IgD-negative memory B cell (primary cell): Measurements from ENCODE around the gene BOC. TPM values are rescaled to one million over a fixed set of nuclear protein-coding genes. Genes with fewer than 3 reads are reported as not detected.

Experiments used
- H3K27ac Mint-ChIP-seq, 3 donors: one replicate each; pipeline ENCODE4 v1.8.0; 2020 to 2022; ENCODE audit warnings: mild to moderate bottlenecking in 3 of 3, mixed read lengths in 3 of 3, moderate library complexity in 1 of 3
- H3K27me3 Mint-ChIP-seq: one replicate; pipeline ENCODE4 v1.8.0; 2021; ENCODE audit warnings: mixed read lengths
- H3K36me3 Mint-ChIP-seq: one replicate; pipeline ENCODE4 v1.8.0; 2020; ENCODE audit warnings: mild to moderate bottlenecking, mixed read lengths
- H3K4me1 Mint-ChIP-seq, 3 donors: one replicate each; pipeline ENCODE4 v1.8.0; 2020 to 2022; ENCODE audit warnings: mixed read lengths in 3 of 3, mild to moderate bottlenecking in 1 of 3
- H3K4me3 Mint-ChIP-seq, 4 donors: one replicate each; pipeline ENCODE4 v1.8.0; 2020 to 2022; ENCODE audit warnings: mild to moderate bottlenecking in 4 of 4, mixed read lengths in 4 of 4, moderate library complexity in 3 of 4
- H3K9me3 Mint-ChIP-seq, 3 donors: one replicate each; pipeline ENCODE4 v1.8.0; 2020 to 2021; ENCODE audit warnings: mixed read lengths in 3 of 3, mild to moderate bottlenecking in 1 of 3
- polyA plus RNA-seq: library from polyadenylated mRNA; unstranded; fragments of 300-500 nt; fragmentation: Illumina TruSeq; gene quantifications from one replicate; pipeline ENCODE4 v1.2.3, GENCODE V29; 2021

BOC gene
- polyA plus RNA-seq, 1 donor from 2014 or later, result 0.70 TPM

DNA sequence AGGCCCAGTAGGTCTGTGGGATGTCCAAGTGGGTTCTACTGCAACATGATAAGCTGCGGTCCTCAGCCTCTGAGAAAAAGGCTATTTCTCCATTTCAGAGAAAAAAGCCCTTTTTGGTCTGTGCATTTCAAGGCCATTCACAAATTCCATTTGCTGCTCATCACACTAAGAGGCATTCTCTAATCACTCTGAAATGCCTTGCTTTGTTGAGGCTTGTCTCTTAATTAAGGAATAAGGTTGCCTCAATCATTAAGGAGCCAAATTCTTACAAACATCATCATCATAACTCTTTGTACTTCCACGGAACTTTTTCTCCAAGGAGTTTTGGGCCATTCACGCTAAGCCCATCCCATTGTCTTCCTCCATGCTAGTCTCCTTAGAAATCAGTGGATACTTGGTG is 74.4 kb downstream of the BOC start:
- Mint-ChIP-seq H3K27me3 (no peaks in the 10 kb centered on the region), H3K4me3 (no peak overlapping the region), H3K9me3 (no peaks in the 10 kb centered on the region), H3K4me1 (peaks cover 0 to 2% (median 1%) of the 10 kb centered on the region in 3 donors), H3K27ac (no peak overlapping the region), H3K36me3 (peaks cover 2% of the 10 kb centered on the region)

DNA sequence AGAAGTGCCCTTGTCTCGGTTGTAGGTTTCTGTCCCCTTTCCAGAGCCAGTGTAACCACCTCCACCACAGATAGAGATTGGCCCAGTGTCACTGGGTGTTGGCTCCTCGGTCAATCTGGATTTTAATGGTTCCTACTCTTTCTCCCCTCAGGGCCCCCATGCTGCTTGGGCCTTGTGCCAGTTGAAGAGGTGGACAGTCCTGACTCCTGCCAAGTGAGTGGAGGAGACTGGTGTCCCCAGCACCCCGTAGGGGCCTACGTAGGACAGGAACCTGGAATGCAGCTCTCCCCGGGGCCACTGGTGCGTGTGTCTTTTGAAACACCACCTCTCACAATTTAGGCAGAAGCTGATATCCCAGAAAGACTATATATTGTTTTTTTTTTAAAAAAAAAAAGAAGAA is 75.2 kb downstream of the BOC start:
- H3K9me3 Mint-ChIP-seq, result no peaks in the 10 kb centered on the region
- H3K36me3 Mint-ChIP-seq, result peaks cover 2% of the 10 kb centered on the region
- no peaks in the 10 kb centered on the region for H3K27me3 Mint-ChIP-seq
- no peak overlapping the region for H3K4me3 Mint-ChIP-seq
- peaks cover 0 to 1% (median 0%) of the 10 kb centered on the region in 3 donors for H3K4me1 Mint-ChIP-seq
- H3K27ac Mint-ChIP-seq, result no peak overlapping the region

DNA sequence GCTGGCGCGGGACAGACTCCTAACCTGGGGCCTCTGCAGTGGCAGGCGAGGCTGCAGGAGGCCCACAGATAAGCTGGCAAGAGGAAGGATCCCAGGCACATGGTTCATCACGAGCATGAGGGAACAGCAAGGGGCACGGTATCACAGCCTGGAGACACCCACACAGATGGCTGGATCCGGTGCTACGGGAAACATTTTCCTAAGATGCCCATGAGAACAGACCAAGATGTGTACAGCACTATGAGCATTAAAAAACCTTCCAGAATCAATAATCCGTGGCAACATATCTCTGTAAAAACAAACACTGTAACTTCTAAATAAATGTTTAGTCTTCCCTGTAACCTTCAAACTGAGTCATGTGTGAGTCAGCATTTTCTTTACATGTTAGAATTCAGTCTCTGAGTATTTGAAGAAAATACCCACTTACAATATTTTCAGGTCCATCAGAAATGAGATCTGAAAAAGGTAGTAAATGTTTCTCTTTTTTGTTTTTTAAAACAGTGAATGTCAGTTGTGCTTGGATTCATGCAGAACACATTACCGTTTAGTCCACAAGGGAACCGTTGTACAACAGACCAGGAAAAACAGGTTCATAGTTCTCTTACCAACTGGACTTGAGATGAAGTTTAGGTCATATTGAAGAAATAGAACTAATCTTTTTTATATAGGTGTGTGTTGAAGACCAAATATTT is 75.9 kb downstream of the BOC start:
- Mint-ChIP-seq H3K27me3 (no peaks in the 10 kb centered on the region), H3K27ac (no peak overlapping the region), H3K4me1 (peaks cover 0 to 1% (median 0%) of the 10 kb centered on the region in 3 donors), H3K4me3 (no peak overlapping the region), H3K9me3 (no peaks in the 10 kb centered on the region), H3K36me3 (peaks cover 2% of the 10 kb centered on the region)

DNA sequence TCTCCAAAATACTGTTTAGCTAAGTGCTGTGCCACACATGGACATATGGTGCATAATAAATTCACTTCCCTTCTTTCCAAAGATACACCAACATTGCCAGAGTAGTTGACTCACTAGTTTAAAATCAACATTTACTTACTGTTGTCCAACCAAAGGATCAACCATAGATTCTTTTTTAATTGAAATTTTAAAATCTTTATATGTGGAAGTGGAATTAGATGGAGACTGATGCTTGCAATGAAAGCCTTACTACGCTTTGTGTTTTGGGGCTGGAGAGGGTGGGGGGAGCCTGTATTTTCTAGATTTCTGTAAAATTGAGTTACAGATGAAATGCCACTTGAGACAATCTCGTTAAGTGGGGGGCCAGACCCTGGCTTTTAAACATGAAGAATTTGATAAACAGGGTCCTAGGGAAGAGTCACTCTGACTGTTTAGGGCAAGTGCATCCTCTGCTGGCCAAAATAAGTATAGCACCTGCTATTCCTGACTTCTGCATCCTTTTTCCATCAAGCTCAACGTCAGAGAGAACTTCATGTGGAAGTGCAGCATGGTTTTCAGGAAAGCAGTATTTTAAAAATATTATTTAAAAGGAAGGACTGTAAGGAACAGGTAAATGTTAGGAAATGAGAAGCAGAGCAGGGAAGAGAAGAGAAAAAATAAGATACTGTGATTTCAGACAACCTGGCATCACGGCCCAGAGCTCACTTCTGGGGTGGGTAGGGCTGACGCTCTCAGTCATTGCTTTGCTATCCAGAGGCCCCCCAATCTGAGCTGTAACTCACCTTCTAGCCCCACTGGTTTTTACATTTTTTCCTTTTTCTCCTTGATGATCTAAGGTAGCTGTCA is 76.7 kb downstream of the BOC start:
- peaks cover 2% of the 10 kb centered on the region for H3K36me3 Mint-ChIP-seq
- H3K27ac Mint-ChIP-seq, result no peak overlapping the region
- H3K4me3 Mint-ChIP-seq, result no peak overlapping the region
- no peaks in the 10 kb centered on the region for H3K27me3 Mint-ChIP-seq
- H3K9me3 Mint-ChIP-seq, result no peaks in the 10 kb centered on the region
- H3K4me1 Mint-ChIP-seq, result no peaks in the 10 kb centered on the region

DNA sequence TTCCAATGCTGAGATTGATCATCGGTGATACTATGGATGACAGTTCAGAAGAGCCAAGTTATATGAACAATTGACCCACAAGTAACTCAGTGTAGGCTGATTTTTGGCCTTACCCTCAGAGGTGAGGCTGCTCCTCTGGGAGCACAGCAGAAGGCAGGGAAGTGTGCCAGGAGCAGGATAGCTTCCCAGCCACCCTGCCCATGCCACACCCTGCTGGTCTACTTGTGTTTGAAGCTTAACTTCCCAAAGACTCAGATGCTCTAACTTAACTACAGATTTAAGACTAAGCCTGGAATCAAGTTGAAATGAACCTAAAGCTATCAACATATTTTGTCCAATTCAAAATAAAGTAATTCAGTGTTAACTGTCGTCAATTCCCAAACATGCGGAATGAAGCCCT is 77.5 kb downstream of the BOC start:
- H3K4me1 Mint-ChIP-seq, result no peaks in the 10 kb centered on the region
- no peak overlapping the region for H3K4me3 Mint-ChIP-seq
- H3K9me3 Mint-ChIP-seq, result no peaks in the 10 kb centered on the region
- H3K36me3 Mint-ChIP-seq, result peaks cover 2% of the 10 kb centered on the region
- H3K27ac Mint-ChIP-seq, result no peak overlapping the region
- no peaks in the 10 kb centered on the region for H3K27me3 Mint-ChIP-seq

DNA sequence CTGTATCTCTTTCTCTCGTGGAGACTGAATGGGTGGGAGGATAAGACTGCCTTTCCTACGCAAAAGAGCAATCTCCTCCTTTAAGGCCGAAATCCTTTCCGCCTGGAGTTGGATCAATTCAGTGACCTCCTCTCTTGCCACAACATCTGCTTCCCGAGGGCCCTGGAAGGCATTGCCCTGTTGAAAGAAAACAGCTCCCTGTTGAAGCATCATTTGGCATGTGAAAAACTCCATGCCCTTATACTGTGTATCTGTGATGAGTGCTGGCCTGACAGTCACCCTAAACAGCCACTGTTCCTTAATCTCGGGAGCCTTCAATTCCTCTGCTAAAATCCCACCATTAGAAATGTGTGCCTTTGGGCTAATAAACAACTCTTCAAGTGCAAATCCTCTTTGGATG is 80.2 kb downstream of the BOC start:
- Mint-ChIP-seq H3K4me1 (no peaks in the 10 kb centered on the region), H3K36me3 (peaks cover 2% of the 10 kb centered on the region), H3K27me3 (no peaks in the 10 kb centered on the region), H3K27ac (no peak overlapping the region), H3K4me3 (no peak overlapping the region), H3K9me3 (no peaks in the 10 kb centered on the region)

DNA sequence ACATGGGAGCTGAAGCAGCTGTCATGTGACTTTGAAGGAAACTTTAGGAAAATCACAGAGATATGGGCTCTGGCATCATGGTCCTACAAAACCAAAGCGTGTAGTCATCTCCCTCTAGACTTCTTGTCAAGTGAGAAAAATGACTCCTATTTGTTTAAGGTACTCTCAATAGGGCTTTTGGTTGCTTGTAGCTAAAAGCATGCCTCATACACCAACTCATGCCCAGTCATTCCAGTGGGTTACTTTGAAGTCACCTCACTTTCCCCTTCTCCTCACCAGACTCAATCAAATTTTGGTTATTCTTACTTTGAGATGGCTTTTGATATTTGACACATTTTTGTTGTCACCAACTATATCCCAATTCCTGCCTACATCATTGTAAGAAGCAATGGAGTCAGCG is 81.6 kb downstream of the BOC start:
- Mint-ChIP-seq H3K9me3 (peaks cover 0 to 3% (median 0%) of the 10 kb centered on the region in 3 donors), H3K27ac (no peak overlapping the region), H3K4me1 (no peaks in the 10 kb centered on the region)

DNA sequence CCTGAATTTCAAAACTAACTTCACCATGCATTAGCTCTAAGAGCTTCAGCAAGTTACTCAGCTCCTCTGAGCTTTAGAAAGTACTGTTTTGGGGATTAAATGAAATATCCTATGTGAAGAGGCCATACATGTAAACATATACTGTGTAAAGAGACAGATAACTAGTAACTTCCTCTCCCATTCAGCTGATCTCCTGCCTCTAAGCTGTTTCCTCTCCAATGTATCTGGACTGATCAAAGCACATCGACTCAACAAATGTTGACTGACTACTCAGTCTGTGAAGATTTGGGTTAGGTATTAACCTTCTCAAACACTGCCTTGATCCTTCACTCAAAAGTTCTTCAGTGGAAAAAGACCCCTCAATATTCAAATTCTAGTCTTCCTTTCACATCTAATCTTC is 82.0 kb downstream of the BOC start:
- Mint-ChIP-seq H3K4me1 (no peaks in the 10 kb centered on the region), H3K9me3 (peaks cover 0 to 3% (median 0%) of the 10 kb centered on the region in 3 donors), H3K36me3 (peaks cover 2% of the 10 kb centered on the region), H3K27ac (no peak overlapping the region), H3K27me3 (no peaks in the 10 kb centered on the region), H3K4me3 (no peak overlapping the region)

More for the DNA sequence above, 81.6 kb downstream of the BOC start:
- Mint-ChIP-seq H3K36me3 (peaks cover 2% of the 10 kb centered on the region), H3K4me3 (no peak overlapping the region), H3K27me3 (no peaks in the 10 kb centered on the region)

DNA sequence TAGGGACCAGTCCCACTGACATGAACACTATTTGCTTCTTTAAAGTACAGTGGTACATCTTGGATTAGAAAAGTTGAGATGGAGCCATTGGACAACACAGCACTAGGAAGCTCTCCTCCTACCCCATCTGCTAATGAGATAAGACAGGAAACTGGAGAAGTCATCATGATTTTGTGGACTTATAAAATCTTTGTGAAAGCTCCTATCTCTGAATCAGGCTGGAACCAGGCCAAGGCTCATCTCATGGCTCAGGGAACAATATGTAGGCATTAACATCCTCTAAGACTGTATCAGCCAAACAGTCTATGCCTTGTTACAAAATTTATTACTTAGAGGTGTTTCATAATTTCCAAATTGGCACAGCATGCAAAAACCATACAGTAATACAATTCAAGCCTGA is 84.1 kb downstream of the BOC start:
- H3K4me1 Mint-ChIP-seq, result no peaks in the 10 kb centered on the region
- peaks cover 4% of the 10 kb centered on the region for H3K36me3 Mint-ChIP-seq
- H3K9me3 Mint-ChIP-seq, result peaks cover 0 to 3% (median 0%) of the 10 kb centered on the region in 3 donors
- H3K4me3 Mint-ChIP-seq, result no peak overlapping the region
- no peak overlapping the region for H3K27ac Mint-ChIP-seq
- no peaks in the 10 kb centered on the region for H3K27me3 Mint-ChIP-seq

DNA sequence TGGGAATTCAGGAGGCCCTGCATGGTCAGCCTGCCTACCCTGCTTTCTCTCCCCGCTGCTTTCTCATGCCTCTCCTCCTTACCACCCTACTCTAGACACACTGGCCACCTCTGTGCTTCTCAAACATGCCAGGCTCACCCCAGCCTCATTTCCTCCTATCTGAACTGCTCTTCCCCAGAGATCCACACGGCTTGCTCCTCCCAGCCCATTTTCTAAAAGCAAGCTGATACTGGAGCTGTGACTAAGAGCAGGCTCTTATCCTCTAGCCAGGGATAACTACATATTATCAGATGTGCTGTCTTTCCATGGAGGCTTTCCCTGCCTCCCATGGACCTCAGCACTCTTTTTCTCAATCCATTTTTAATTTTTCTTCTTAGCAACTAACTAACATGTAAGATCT is 85.9 kb downstream of the BOC start:
- H3K27ac Mint-ChIP-seq, result no peak overlapping the region
- H3K27me3 Mint-ChIP-seq, result no peaks in the 10 kb centered on the region
- H3K9me3 Mint-ChIP-seq, result peaks cover 0 to 3% (median 0%) of the 10 kb centered on the region in 3 donors
- peaks cover 2% of the 10 kb centered on the region for H3K36me3 Mint-ChIP-seq
- H3K4me1 Mint-ChIP-seq, result no peaks in the 10 kb centered on the region
- H3K4me3 Mint-ChIP-seq, result no peak overlapping the region

DNA sequence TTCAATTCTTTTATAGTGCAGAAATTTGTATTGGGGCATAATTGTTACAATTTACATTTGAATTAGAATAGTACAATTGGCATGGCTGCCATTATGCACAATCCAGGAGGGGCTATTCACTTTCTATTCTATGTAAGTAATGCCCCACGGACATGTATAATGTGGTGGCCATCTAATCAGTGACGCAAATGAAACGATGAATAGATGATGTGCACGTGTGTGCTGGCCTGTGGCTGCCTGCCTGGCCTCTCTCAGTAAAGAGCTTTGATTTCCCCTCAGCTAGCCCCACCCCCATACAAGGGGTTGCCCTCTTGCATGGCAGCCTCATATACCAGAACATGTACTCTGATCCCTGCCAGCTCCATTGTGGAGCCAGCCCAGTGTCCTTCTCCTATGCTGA is 86.5 kb downstream of the BOC start:
- H3K4me1 Mint-ChIP-seq, result no peaks in the 10 kb centered on the region
- H3K36me3 Mint-ChIP-seq, result peaks cover 2% of the 10 kb centered on the region
- peaks cover 0 to 3% (median 0%) of the 10 kb centered on the region in 3 donors for H3K9me3 Mint-ChIP-seq
- H3K4me3 Mint-ChIP-seq, result no peak overlapping the region
- H3K27ac Mint-ChIP-seq, result peak overlapping the region in 1 of 3 donors; percentile 47
- no peaks in the 10 kb centered on the region for H3K27me3 Mint-ChIP-seq

DNA sequence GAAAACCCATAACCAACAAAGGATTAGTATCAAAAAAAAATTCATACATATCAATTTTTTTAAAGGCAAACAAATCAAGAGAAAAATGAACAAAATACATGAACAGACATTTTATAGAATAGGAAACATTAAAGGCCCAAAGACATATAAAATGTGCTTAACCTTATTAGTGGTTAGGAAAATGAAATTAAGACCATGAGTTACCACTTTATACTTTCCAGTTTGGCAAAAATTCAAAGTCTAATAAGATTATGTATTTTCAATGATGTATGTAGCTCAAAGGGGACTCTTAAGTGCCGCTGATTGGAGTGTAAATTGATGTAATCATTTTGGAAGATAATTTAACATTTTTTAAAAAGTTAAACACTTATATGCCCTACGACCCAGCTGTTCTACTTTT is 89.2 kb downstream of the BOC start:
- Mint-ChIP-seq H3K4me3 (no peak overlapping the region), H3K27ac (no peak overlapping the region), H3K9me3 (peaks cover 0 to 3% (median 0%) of the 10 kb centered on the region in 3 donors), H3K27me3 (no peaks in the 10 kb centered on the region), H3K36me3 (peaks cover 2% of the 10 kb centered on the region), H3K4me1 (no peaks in the 10 kb centered on the region)

DNA sequence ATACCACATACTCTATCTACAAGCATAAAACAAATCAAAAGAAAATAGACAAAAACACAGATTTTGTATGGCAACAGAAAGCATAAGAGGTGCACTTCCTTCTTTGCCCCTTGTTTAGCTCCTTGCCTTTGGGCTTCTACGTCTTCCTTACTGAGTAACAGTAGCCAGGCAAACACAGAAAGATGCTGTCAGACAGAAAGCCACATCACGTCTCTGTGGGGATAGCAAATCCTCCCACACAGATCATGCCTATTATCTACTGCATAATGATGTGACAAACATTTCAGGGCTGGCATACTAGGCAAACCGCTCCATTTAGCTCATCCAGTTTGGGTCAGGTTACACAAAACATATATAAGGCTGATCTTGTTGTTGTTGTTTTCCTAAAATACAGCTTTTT is 92.7 kb downstream of the BOC start:
- no peaks in the 10 kb centered on the region for H3K9me3 Mint-ChIP-seq
- no peaks in the 10 kb centered on the region for H3K4me1 Mint-ChIP-seq
- no peak overlapping the region for H3K4me3 Mint-ChIP-seq
- no peaks in the 10 kb centered on the region for H3K27me3 Mint-ChIP-seq
- H3K36me3 Mint-ChIP-seq, result peaks cover 2% of the 10 kb centered on the region
- no peak overlapping the region for H3K27ac Mint-ChIP-seq

DNA sequence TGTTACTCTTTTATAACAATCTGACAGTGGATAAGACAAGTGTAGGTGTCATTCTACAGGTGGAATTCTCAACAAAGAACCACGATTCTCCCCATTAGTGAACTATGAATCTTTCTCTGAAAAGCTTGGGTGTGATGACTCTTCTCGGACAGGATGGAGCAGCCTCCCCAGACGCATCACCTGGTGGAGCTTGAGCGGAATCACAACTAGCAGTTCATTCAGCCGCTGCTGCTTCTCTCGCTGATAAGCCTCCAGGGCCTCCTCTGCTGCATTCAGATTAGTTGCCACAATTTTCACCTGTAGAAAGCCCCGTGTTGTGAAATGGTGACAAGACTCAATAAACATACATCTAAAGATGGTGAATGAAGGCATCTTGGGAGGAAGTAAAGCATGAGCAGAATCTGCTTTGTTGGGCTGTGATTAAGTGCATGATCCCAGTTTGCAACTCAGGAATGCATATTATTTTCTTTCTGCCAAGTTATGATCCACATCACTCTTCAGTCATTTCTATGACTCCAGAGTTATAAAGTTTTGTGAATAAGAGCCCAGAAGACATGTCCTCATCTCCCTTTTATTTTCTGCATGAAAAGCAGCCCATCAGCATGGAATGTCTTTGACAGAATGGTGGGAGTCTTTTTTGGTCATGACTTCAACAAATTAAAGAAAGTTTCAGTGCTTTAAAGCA is 93.6 kb downstream of the BOC start:
- H3K4me1 Mint-ChIP-seq, result no peaks in the 10 kb centered on the region
- no peaks in the 10 kb centered on the region for H3K9me3 Mint-ChIP-seq
- H3K27me3 Mint-ChIP-seq, result no peaks in the 10 kb centered on the region
- H3K4me3 Mint-ChIP-seq, result no peak overlapping the region
- peaks cover 2% of the 10 kb centered on the region for H3K36me3 Mint-ChIP-seq
- H3K27ac Mint-ChIP-seq, result no peak overlapping the region

DNA sequence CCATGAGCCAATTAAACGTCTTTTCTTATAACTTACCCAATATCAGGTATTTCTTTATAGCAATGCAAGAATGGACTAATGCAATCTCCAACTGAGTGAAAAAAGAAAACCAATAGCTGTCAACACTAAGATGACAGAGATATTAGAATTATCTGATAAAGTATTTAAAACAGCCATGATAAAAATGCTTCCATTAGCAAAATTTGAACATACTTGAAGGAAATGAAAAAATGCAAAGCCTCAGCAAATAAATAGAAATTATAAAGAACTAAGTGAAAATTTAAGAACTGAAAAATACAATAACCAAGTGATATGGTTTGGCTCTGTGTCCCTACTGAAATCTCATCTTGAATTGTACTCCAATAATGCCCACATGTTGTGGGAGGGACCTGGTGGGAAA is 99.6 kb downstream of the BOC start:
- Mint-ChIP-seq H3K27me3 (no peaks in the 10 kb centered on the region), H3K4me3 (no peak overlapping the region), H3K27ac (no peak overlapping the region), H3K9me3 (peaks cover 8 to 15% (median 12%) of the 10 kb centered on the region in 3 donors), H3K4me1 (no peaks in the 10 kb centered on the region), H3K36me3 (peaks cover 34% of the 10 kb centered on the region)
